NCI-H2196 treated with DMSO at 0.1 percent for 48 hours (cell line): ENCODE results near the gene ENPP7.
"Not testable (repeated sequence)": the region's sequence is repeated elsewhere in the genome, so short reads cannot be mapped to it uniquely, and the experiment has no call there.

Experiments
- DNase-seq: peaks from one replicate; lab custom pipeline; 2025; ENCODE audit not compliant: unreplicated experiment; lab: John Stamatoyannopoulos, UW

Gene ENPP7

GRCh38 chr17:79748295-79749099 is 17.8 kb downstream of the ENPP7 start:
- no peak for DNase-seq

DNA sequence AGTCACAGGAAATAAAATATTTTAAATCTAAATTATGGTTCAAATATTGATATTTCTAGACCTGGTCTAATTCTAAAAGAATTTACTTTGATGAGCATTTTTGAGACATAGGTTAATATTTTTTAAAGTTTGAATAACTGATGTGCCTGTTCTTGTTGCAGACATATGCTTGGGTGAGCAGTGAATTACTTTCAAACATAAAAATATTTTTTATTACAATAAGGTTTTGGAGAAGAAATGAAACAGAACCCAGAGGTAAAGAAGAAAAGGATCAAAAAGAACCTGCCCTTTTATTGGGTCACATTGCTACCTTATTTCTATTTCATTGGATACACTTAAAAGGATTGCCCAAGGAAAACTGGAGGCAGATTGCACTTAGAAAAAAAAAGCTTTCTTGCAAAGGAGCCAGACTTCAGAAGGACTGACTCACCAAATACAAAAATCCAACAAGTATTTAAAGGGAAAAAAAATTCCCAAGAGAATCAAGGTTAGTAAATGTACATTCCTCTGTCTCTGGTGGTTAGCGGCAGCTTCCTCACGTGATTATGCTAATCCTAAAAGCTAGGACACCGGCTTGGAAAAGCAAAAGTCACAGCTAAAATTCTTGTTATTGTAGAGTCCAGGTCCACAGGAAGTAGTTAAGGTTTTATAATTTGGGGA is 18.5 kb downstream of the ENPP7 start:
- DNase-seq = no peak

GRCh38 chr17:79749958-79750357 is 19.2 kb downstream of the ENPP7 start:
- no peak for DNase-seq

GRCh38 chr17:79750650-79751545 is 20.2 kb downstream of the ENPP7 start:
- DNase-seq = no peak

DNA sequence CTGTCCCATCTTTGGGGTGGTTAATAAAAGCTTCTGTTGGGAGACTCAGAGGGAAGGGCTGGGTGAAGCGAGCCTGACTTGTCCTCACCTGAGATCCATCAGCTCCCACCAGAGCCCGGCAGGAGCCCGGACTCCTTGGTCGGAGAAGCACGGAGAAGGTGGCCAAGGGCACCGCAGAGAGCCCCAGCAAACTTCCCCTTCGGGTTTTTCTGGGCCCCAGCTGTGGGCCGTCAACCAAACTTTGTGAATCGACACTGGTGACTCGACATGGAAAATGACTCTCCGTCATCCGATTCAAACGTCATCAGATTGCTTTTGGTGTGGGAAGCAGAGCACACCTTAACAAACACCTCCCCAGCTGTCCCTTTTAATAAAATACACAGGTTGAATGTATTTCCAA is 21.4 kb downstream of the ENPP7 start:
- DNase-seq = no peak

DNA sequence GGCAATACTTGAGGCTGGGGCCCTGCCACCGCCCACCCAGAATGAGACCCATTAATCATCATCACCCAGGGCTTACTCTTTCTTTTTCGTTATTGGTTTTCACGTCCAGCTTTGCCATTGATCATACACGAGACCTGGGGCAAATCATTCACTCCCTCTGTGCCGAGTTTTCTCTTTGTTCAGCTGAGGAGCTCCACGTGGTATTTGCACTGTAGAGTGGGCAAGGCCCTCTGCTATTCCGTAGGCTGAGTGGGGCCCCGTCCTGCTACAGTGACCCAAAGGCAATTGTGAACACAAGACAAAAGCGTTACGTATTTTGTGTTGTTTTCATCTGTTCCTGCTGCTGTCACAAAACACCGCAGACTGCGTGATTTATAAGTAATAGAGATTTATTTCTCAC is 23.6 kb downstream of the ENPP7 start:
- no peak for DNase-seq

GRCh38 chr17:79754903-79755302 is 24.2 kb downstream of the ENPP7 start:
- DNase-seq = not testable (repeated sequence)

GRCh38 chr17:79755591-79755990 is 24.8 kb downstream of the ENPP7 start:
- no peak for DNase-seq

- DNase-seq = no peak
Observed at GRCh38 chr17:79757140-79757745, 26.5 kb downstream of the ENPP7 start.

DNA sequence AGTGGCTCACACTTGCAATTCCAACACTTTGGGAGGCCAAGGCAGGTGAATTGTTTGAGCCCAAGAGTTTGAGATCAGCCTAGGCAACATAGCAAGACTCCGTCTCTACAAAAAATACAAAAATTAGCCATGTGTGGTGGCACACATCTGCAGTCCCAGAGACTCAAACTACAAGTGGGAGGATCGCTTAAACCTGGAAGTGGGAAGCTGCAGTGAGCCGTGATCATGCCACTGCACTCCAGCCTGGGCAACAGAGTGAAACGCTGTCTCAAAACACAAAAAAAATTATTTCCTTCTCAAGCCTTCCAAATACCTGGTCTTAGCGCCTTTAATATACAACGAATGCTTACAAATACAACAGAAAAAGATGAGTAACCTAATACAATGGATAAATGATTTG is 27.5 kb downstream of the ENPP7 start:
- no peak for DNase-seq

- no peak for DNase-seq
Observed at GRCh38 chr17:79760197-79760906, 29.6 kb downstream of the ENPP7 start.

DNA sequence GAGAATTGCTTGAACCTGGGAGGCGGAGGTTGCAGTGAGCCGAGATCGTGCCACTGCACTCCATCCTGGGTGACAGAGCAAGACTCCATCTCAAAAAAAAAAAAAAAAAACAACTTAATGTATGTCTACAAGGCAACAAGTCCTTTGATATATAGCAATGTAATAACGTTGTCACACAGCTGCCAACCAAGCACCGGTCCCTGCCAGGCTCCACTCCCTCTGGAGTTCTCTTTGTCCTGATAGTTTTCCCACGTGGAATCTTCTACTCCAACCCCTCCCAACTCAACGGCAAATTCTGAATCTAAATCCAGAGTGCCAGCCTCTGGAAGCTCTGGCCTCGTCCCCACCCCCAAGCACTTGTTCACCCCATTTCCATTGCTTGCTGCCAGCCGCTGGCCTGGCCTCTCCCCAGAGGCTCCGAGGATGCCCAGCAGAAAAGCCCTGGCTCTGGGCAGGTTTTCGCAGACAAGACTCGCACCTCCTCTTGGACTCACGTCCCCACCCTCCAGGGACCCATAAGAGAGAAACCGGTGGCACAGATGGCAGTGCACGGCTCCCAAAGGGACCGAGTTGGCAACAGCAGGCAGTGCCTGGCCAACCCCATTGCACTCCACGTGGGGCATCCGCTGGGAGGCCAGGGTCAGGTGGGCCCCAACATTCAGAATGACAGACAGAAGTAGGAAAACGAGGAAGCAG is 31.3 kb downstream of the ENPP7 start:
- DNase-seq = no peak

DNA sequence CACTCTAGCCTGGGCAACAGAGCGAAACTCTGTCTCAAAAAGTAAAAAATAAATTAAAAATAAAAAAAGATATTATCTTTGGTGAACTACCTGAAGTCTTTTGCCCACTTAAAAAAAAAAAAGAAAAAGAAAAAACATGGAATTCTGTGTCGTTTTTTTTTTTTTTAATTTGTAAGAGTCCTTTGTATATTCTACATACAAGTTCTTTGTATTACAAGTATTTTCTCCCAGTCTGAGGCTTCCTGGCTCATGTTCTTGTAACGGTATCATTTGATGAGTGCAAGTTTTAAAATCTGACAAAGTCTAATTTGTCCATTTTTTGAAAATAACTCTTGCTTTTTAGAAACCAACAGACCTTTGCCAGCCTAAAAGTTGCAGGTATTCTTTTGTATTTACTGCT is 35.0 kb downstream of the ENPP7 start:
- DNase-seq = no peak

GRCh38 chr17:79769570-79770506 is 39.1 kb downstream of the ENPP7 start:
- no peak for DNase-seq

- DNase-seq = no peak
Observed at GRCh38 chr17:79771276-79771675, 40.5 kb downstream of the ENPP7 start.

- DNase-seq = not testable (repeated sequence)
Observed at GRCh38 chr17:79772726-79773125, 42.0 kb downstream of the ENPP7 start.

- no peak for DNase-seq
Observed at GRCh38 chr17:79774561-79774975, 43.8 kb downstream of the ENPP7 start.

DNA sequence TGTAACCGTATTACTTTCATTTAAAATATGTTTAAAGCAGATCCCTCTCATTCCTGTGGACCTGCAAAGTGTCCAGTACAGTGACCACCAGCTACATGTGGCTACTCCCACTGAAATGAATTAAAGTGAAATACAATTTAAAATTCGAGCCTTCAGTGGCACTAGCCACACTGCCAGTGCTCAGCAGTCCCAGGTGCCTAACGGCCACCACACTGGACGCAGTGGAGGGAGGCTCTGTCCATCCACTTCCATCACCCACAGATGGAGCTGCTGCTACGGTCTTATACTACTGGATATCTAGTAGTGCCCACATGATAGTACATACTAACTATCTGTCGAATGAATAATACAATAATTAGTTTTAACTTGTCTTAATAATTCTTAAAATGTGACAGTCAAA is 44.9 kb downstream of the ENPP7 start:
- DNase-seq = no peak
